Left ventricle myocardium superior (tissue), 1 donor: ENCODE data around the gene ST3GAL6. TPM values are rescaled to one million over a fixed set of nuclear protein-coding genes. Genes with fewer than 3 reads are reported as not detected.
"Not testable (repeated sequence)": the region's sequence is repeated elsewhere in the genome, so short reads cannot be mapped to it uniquely, and the experiment has no call there.

Source experiments
- ATAC-seq: fragments of 200-7000 bp; cut with Tn5 transposase; one replicate; pipeline ENCODE4 v1.9.1; 2020; ENCODE audit warnings: mild to moderate bottlenecking, moderate library complexity
- DNase-seq: peaks from one replicate; pipeline ENCODE4 v3.0.0-alpha.2; 2020
- intact Hi-C: fragments of 100-400 bp; cut with micrococcal nuclease; formaldehyde crosslinking; loops from one replicate; pipeline ENCODE4 v1.11.0; 2022
- total RNA-seq: library from RNA; stranded (reverse); fragmentation: NEBNext Ultra II Directional; extraction: Animal tissue kit (Norgen Biotek cat#: 25700); gene quantifications from one replicate; pipeline ENCODE4 v1.2.1, GENCODE V29; 2021
- donor health status: DM: no; HTN: yes; CAD: no; lungs with severe emphysema.

ST3GAL6 gene
- total RNA-seq, 1 donor from 2014 or later, result 27.0 TPM

- ATAC-seq (no peak), DNase-seq (no peak)
- intact Hi-C loops, result no loop called here
Measured at GRCh38 chr3:98823791-98824190, 60.7 kb downstream of the ST3GAL6 start.

- intact Hi-C loops, result no loop called here
- no peak for DNase-seq
- ATAC-seq, result no peak
Measured at GRCh38 chr3:98824256-98824655, 61.1 kb downstream of the ST3GAL6 start.

GRCh38 chr3:98826126-98826525, 63.0 kb downstream of the ST3GAL6 start:
- intact Hi-C loops, result no loop called here
- no peak for ATAC-seq
- DNase-seq, result no peak

- intact Hi-C loops, result no loop called here
- ATAC-seq (no peak), DNase-seq (no peak)
Measured at GRCh38 chr3:98827221-98827920, 64.2 kb downstream of the ST3GAL6 start.

- ATAC-seq (no peak), DNase-seq (no peak)
- intact Hi-C loops, result no loop called here
Measured at GRCh38 chr3:98829246-98829832, 66.2 kb downstream of the ST3GAL6 start.

GRCh38 chr3:98831060-98831459, 67.9 kb downstream of the ST3GAL6 start:
- DNase-seq, intact Hi-C loops, ATAC-seq: not testable (repeated sequence)

- ATAC-seq (no peak), DNase-seq (no peak)
- intact Hi-C loops, result no loop called here
Measured at GRCh38 chr3:98839846-98840245, 76.7 kb downstream of the ST3GAL6 start.

- no peak for DNase-seq
- ATAC-seq, result no peak
- intact Hi-C loops, result no loop called here
Measured at GRCh38 chr3:98843266-98843959, 80.3 kb downstream of the ST3GAL6 start.

Other genes starting within 250 kb of the ST3GAL6 start
- 75.6 TPM for gene CLDND1, start 240.4 kb upstream of the ST3GAL6 start, total RNA-seq
- not detected for gene GPR15, start 231.4 kb upstream of the ST3GAL6 start, total RNA-seq
- 12.1 TPM for gene CPOX, start 169.7 kb upstream of the ST3GAL6 start, total RNA-seq
- gene DCBLD2, start 138.4 kb downstream of the ST3GAL6 start, total RNA-seq, result 43.1 TPM